Effector CD4-positive, alpha-beta T cell (primary cell): ENCODE data around the gene DCTD.

Experiments used
- DNase-seq: peaks from one replicate; pipeline ENCODE4 v3.0.0-alpha.2; 2020

The DCTD gene

GRCh38 chr4:182888891-182889290 lies 28.3 kb downstream of the DCTD start:
- no peak for DNase-seq

GRCh38 chr4:182886768-182887167 lies 30.4 kb downstream of the DCTD start:
- DNase-seq: no peak

GRCh38 chr4:182886205-182886604 lies 31.0 kb downstream of the DCTD start:
- DNase-seq: no peak

- DNase-seq: no peak
Measured at GRCh38 chr4:182885738-182886077, 31.5 kb downstream of the DCTD start.

GRCh38 chr4:182885022-182885737 lies 32.0 kb downstream of the DCTD start:
- no peak for DNase-seq

- DNase-seq: no peak
Measured at GRCh38 chr4:182884040-182884439, 33.1 kb downstream of the DCTD start.

GRCh38 chr4:182883351-182883750 lies 33.8 kb downstream of the DCTD start:
- no peak for DNase-seq

- no peak for DNase-seq
Measured at GRCh38 chr4:182881914-182882313, 35.3 kb downstream of the DCTD start.

- no peak for DNase-seq
Measured at GRCh38 chr4:182880387-182881356, 36.5 kb downstream of the DCTD start.

- DNase-seq: no peak
Measured at GRCh38 chr4:182879913-182880312, 37.3 kb downstream of the DCTD start.

GRCh38 chr4:182878633-182879495 lies 38.3 kb downstream of the DCTD start:
- no peak for DNase-seq

GRCh38 chr4:182877326-182877883 lies 39.8 kb downstream of the DCTD start:
- DNase-seq: no peak

GRCh38 chr4:182876427-182876826 lies 40.8 kb downstream of the DCTD start:
- DNase-seq: no peak

GRCh38 chr4:182875453-182876405 lies 41.5 kb downstream of the DCTD start:
- DNase-seq: no peak

- DNase-seq: no peak
Measured at GRCh38 chr4:182874797-182875345, 42.3 kb downstream of the DCTD start.

- DNase-seq: no peak
Measured at GRCh38 chr4:182874304-182874751, 42.9 kb downstream of the DCTD start.

GRCh38 chr4:182873726-182874125 lies 43.5 kb downstream of the DCTD start:
- no peak for DNase-seq

GRCh38 chr4:182873289-182873688 lies 43.9 kb downstream of the DCTD start:
- DNase-seq: no peak

GRCh38 chr4:182872886-182873285 lies 44.3 kb downstream of the DCTD start:
- no peak for DNase-seq

GRCh38 chr4:182871616-182872015 lies 45.6 kb downstream of the DCTD start:
- DNase-seq: no peak

GRCh38 chr4:182869697-182870096 lies 47.5 kb downstream of the DCTD start:
- DNase-seq: no peak
